Type B pancreatic cell (in vitro differentiated cells): Measurements from ENCODE around the gene MAST4. TPM values are rescaled to one million over a fixed set of nuclear protein-coding genes. Genes with fewer than 3 reads are reported as not detected.

Source experiments
- DNase-seq: peaks from one replicate; pipeline ENCODE4 v3.0.0; 2021; ENCODE audit warnings: mixed read lengths; ENCODE audit not compliant: unreplicated experiment; ENCODE audit errors: extremely low spot score
- H3K27ac Mint-ChIP-seq: 2 replicates; pipeline ENCODE4 v1.8.0; 2021; ENCODE audit warnings: mild to moderate bottlenecking, mixed read lengths
- H3K27me3 Mint-ChIP-seq: 2 replicates; pipeline ENCODE4 v1.8.0; 2021; ENCODE audit warnings: mixed read lengths
- H3K36me3 Mint-ChIP-seq: 2 replicates; pipeline ENCODE4 v1.8.0; 2021; ENCODE audit warnings: mixed read lengths
- H3K4me1 Mint-ChIP-seq: one replicate; pipeline ENCODE4 v1.8.0; 2021; ENCODE audit warnings: mixed read lengths; ENCODE audit not compliant: unreplicated experiment
- H3K4me3 Mint-ChIP-seq: 2 replicates; pipeline ENCODE4 v1.8.0; 2021; ENCODE audit warnings: mild to moderate bottlenecking, mixed read lengths
- H3K9me3 Mint-ChIP-seq: 2 replicates; pipeline ENCODE4 v1.8.0; 2021; ENCODE audit warnings: mixed read lengths
- total RNA-seq: library from RNA; stranded (reverse); gene quantifications from 2 replicates; pipeline ENCODE4 v1.2.1, GENCODE V29; 2021; ENCODE audit warnings: low replicate concordance
- TF ChIP-seq, protein P1 (sequence below): fragments of 200-600 bp; sonication (generic); conservative IDR thresholded peaks from 2 replicates; pipeline ENCODE4 v1.5.0; 2021; ENCODE audit warnings: antibody characterized with exemption, mild to moderate bottlenecking

MAST4 gene
- total RNA-seq, 1 donor from 2014 or later = 23.0 TPM

GRCh38 chr5:67104859-67105258, 508.7 kb downstream of the MAST4 start:
- Mint-ChIP-seq H3K27me3 (no peaks in the 10 kb centered on the region), H3K36me3 (peaks cover 24% of the 10 kb centered on the region), H3K9me3 (no peaks in the 10 kb centered on the region), H3K4me1 (peaks cover 14% of the 10 kb centered on the region), H3K4me3 (no peak overlapping the region), H3K27ac (no peak overlapping the region)
- DNase-seq = no peak
- TF ChIP-seq, protein P1, sequence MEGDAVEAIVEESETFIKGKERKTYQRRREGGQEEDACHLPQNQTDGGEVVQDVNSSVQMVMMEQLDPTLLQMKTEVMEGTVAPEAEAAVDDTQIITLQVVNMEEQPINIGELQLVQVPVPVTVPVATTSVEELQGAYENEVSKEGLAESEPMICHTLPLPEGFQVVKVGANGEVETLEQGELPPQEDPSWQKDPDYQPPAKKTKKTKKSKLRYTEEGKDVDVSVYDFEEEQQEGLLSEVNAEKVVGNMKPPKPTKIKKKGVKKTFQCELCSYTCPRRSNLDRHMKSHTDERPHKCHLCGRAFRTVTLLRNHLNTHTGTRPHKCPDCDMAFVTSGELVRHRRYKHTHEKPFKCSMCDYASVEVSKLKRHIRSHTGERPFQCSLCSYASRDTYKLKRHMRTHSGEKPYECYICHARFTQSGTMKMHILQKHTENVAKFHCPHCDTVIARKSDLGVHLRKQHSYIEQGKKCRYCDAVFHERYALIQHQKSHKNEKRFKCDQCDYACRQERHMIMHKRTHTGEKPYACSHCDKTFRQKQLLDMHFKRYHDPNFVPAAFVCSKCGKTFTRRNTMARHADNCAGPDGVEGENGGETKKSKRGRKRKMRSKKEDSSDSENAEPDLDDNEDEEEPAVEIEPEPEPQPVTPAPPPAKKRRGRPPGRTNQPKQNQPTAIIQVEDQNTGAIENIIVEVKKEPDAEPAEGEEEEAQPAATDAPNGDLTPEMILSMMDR = no peak

DNA sequence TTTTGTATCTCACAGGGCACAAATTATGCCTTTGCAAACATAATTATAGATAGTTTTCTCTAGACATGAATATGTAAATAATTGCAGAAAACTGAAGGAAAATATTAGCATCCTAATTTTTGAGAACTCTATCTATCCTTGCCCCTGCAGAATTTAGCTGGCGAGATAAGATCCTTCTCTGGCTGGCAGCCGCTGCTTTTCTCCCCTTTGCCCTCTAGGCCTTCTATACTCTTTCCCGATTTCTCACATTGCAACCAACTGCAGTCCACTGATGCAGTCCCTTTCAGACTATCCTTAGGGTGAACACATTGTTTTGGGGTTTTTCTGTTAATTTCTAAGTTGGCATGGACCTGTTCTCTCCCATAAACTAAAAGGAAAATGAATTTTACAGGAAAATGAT, 509.1 kb downstream of the MAST4 start:
- Mint-ChIP-seq H3K36me3 (peaks cover 24% of the 10 kb centered on the region), H3K27me3 (no peaks in the 10 kb centered on the region), H3K4me1 (peaks cover 14% of the 10 kb centered on the region), H3K27ac (no peak overlapping the region), H3K4me3 (no peak overlapping the region), H3K9me3 (no peaks in the 10 kb centered on the region)
- no peak for DNase-seq
- TF ChIP-seq, protein P1 = no peak

GRCh38 chr5:67106626-67107342, 510.6 kb downstream of the MAST4 start:
- Mint-ChIP-seq H3K27ac (no peak overlapping the region), H3K36me3 (peaks cover 31% of the 10 kb centered on the region), H3K4me3 (no peak overlapping the region), H3K4me1 (peaks cover 20% of the 10 kb centered on the region), H3K9me3 (no peaks in the 10 kb centered on the region), H3K27me3 (no peaks in the 10 kb centered on the region)
- TF ChIP-seq, protein P1 = no peak
- no peak for DNase-seq

DNA sequence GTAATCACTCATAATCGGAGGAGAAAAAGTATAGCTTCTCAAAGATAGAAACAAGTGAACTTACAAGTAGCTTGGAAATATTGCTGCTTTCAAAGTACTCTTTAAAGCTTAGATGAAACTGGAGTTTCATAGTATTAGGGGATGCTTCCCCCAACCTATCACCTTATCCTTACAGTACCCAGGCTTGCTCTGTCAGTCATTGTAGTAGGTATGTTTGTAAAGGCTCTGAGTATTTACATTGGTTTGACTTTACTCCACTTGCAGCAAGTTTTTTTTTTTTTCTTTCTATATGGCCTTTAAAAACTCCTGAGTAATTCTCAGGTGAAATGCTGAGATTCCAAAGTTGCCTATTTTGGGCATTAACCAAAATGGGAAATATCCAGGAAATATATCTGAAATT, 515.6 kb downstream of the MAST4 start:
- H3K4me3 Mint-ChIP-seq = no peak overlapping the region
- TF ChIP-seq, protein P1 = no peak
- no peak overlapping the region for H3K27ac Mint-ChIP-seq
- peaks cover 7% of the 10 kb centered on the region for H3K36me3 Mint-ChIP-seq
- DNase-seq = no peak
- no peaks in the 10 kb centered on the region for H3K9me3 Mint-ChIP-seq
- H3K27me3 Mint-ChIP-seq = no peaks in the 10 kb centered on the region
- peaks cover 6% of the 10 kb centered on the region for H3K4me1 Mint-ChIP-seq

GRCh38 chr5:67115246-67115645, 519.1 kb downstream of the MAST4 start:
- no peak overlapping the region for H3K4me3 Mint-ChIP-seq
- TF ChIP-seq, protein P1 = no peak
- no peaks in the 10 kb centered on the region for H3K9me3 Mint-ChIP-seq
- DNase-seq = no peak
- no peaks in the 10 kb centered on the region for H3K27me3 Mint-ChIP-seq
- peaks cover 13% of the 10 kb centered on the region for H3K4me1 Mint-ChIP-seq
- H3K36me3 Mint-ChIP-seq = peaks cover 18% of the 10 kb centered on the region
- no peak overlapping the region for H3K27ac Mint-ChIP-seq
